HL-60 (cell line): ENCODE data around the gene NANOG.

Experiments
- DNase-seq, 2 experiments: peaks; one replicate each; pipeline ENCODE4 v3.0.0-alpha.2; 2010 to 2020; ENCODE audit warnings: low read depth in 1 of 2, low spot score in 1 of 2
- H3K27ac ChIP-seq: fragments of 250-450 bp; sonication (Bioruptor Pico); replicated peaks from 2 replicates; pipeline ENCODE4 v1.5.1; 2020; ENCODE audit warnings: mild to moderate bottlenecking, moderate library complexity
- H3K27me3 ChIP-seq: fragments of 250-450 bp; sonication (Bioruptor Pico); 2 replicates; pipeline ENCODE4 v1.5.1; 2021; ENCODE audit warnings: mild to moderate bottlenecking, moderate library complexity; ENCODE audit not compliant: insufficient read depth, poor library complexity, severe bottlenecking
- H3K4me3 ChIP-seq: replicated peaks from 2 replicates; pipeline ENCODE4 v1.5.1; 2011; ENCODE audit warnings: mild to moderate bottlenecking, control low read depth, low read length; ENCODE audit not compliant: insufficient read depth
- GABPA ChIP-seq: IDR thresholded peaks from 2 replicates; pipeline ENCODE4 v1.6.1; 2012; ENCODE audit warnings: low read depth
- POLR2AphosphoS5 ChIP-seq: IDR thresholded peaks from 2 replicates; pipeline ENCODE4 v1.6.1; 2012; ENCODE audit warnings: low read depth
- SPI1 ChIP-seq: IDR thresholded peaks from 2 replicates; pipeline ENCODE4 v1.6.1; 2012; ENCODE audit warnings: low read depth, mild to moderate bottlenecking, borderline replicate concordance
- TF ChIP-seq, protein P1 (sequence below): IDR thresholded peaks from one replicate; pipeline ENCODE4 v1.5.1; 2011; ENCODE audit warnings: low read length, control low read depth, inconsistent platforms; ENCODE audit not compliant: insufficient read depth
- TF ChIP-seq, protein P2 (sequence below): IDR thresholded peaks from 2 replicates; pipeline ENCODE4 v1.6.1; 2012; ENCODE audit warnings: low read depth; ENCODE audit not compliant: insufficient replicate concordance

Gene NANOG

DNA sequence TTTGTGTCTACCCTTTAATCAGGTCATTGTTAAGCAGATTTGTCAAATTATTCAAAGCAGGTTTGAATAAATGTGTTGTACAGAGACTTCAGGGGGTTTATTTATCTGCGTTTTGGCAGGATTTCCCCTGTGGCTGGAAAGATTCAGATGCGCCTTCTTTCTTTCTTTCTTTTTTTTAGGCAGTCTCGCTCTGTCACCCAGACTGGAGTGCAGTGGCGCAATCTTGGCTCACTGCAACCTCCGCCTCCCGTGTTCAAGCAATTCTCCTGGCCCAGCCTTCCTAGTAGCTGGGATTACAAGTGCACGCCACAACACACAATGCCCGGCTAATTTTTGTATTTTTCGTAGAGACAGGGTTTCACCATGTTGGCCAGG, 30.4 kb upstream of the NANOG start:
- Histone ChIP-seq H3K4me3 (no peak overlapping the region), H3K27ac (no peak overlapping the region), H3K27me3 (no peaks in the 10 kb centered on the region)
- DNase-seq = peak in 1 of 2 experiments; percentile 8
- no peak for TF ChIP-seq SPI1
- TF ChIP-seq GABPA = no peak
- TF ChIP-seq, protein P1, sequence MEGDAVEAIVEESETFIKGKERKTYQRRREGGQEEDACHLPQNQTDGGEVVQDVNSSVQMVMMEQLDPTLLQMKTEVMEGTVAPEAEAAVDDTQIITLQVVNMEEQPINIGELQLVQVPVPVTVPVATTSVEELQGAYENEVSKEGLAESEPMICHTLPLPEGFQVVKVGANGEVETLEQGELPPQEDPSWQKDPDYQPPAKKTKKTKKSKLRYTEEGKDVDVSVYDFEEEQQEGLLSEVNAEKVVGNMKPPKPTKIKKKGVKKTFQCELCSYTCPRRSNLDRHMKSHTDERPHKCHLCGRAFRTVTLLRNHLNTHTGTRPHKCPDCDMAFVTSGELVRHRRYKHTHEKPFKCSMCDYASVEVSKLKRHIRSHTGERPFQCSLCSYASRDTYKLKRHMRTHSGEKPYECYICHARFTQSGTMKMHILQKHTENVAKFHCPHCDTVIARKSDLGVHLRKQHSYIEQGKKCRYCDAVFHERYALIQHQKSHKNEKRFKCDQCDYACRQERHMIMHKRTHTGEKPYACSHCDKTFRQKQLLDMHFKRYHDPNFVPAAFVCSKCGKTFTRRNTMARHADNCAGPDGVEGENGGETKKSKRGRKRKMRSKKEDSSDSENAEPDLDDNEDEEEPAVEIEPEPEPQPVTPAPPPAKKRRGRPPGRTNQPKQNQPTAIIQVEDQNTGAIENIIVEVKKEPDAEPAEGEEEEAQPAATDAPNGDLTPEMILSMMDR = no peak
- TF ChIP-seq, protein P2, sequence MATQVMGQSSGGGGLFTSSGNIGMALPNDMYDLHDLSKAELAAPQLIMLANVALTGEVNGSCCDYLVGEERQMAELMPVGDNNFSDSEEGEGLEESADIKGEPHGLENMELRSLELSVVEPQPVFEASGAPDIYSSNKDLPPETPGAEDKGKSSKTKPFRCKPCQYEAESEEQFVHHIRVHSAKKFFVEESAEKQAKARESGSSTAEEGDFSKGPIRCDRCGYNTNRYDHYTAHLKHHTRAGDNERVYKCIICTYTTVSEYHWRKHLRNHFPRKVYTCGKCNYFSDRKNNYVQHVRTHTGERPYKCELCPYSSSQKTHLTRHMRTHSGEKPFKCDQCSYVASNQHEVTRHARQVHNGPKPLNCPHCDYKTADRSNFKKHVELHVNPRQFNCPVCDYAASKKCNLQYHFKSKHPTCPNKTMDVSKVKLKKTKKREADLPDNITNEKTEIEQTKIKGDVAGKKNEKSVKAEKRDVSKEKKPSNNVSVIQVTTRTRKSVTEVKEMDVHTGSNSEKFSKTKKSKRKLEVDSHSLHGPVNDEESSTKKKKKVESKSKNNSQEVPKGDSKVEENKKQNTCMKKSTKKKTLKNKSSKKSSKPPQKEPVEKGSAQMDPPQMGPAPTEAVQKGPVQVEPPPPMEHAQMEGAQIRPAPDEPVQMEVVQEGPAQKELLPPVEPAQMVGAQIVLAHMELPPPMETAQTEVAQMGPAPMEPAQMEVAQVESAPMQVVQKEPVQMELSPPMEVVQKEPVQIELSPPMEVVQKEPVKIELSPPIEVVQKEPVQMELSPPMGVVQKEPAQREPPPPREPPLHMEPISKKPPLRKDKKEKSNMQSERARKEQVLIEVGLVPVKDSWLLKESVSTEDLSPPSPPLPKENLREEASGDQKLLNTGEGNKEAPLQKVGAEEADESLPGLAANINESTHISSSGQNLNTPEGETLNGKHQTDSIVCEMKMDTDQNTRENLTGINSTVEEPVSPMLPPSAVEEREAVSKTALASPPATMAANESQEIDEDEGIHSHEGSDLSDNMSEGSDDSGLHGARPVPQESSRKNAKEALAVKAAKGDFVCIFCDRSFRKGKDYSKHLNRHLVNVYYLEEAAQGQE = no peak
- no peak for TF ChIP-seq POLR2AphosphoS5

DNA sequence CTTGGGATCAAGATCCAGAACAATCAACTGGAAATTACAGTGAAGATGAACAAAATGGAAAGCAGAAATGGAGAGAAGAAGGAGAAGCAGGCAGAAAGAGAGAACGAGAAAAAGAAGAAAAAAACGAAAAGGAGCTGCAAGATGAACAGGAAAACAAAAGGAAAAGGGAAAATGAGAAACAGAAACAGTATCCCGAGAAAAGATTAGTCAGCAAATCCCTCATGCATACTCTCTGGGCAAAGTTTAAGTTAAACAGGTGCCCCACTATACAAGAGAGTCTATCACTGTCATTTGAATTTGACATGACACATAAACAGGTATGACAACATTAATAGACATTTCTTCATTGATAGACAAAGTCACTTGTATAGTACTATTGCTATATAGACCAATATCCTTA, 19.2 kb upstream of the NANOG start:
- no peak overlapping the region for H3K4me3 ChIP-seq
- DNase-seq = no peak
- TF ChIP-seq, protein P1 = no peak
- TF ChIP-seq POLR2AphosphoS5 (no peak), SPI1 (no peak)
- TF ChIP-seq, protein P2 = no peak
- no peaks in the 10 kb centered on the region for H3K27me3 ChIP-seq
- no peak overlapping the region for H3K27ac ChIP-seq

DNA sequence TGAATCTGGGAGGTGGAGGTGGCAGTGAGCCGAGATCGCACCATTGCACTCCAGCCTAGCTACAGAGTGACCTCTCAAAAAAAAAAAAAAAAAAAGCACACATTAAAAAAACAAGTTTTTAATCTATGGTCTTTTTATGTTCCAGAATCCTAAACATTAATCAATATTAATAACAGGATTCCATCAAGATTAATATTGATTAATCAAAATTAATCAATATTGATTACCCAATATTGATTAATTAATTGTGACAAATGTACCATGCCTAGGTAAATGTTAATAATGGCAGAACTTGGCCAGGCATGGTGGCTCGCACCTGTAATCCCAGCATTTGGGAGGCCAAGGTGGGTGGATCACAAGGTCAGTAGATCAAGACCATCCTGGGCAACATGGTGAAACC, 7.9 kb upstream of the NANOG start:
- Histone ChIP-seq H3K27ac (no peak overlapping the region), H3K4me3 (no peak overlapping the region), H3K27me3 (no peaks in the 10 kb centered on the region)
- TF ChIP-seq, protein P1 = no peak
- TF ChIP-seq POLR2AphosphoS5 = no peak
- TF ChIP-seq GABPA = no peak
- TF ChIP-seq, protein P2 = no peak
- TF ChIP-seq SPI1 = no peak
- no peak for DNase-seq
